Liver (tissue), 9 donors: ENCODE measurements around the gene KCNT1. TPM values are rescaled to one million over a fixed set of nuclear protein-coding genes. Genes with fewer than 3 reads are reported as not detected.

Experiments used
- DNase-seq: peaks from one replicate; pipeline ENCODE4 v3.0.0-alpha.2; 2017; ENCODE audit warnings: low spot score
- H3K27ac ChIP-seq, 2 donors: one replicate each; pipeline ENCODE4 v1.7.0; 2013; ENCODE audit warnings: inconsistent platforms in 2 of 2, low read length in 2 of 2, control low read depth in 1 of 2, low read depth in 1 of 2, mild to moderate bottlenecking in 1 of 2
- H3K27me3 ChIP-seq, 4 donors: one replicate each; pipeline versions ENCODE4 v1.6.1 to v1.7.0; 2013; ENCODE audit warnings: low read length in 3 of 4, inconsistent platforms in 1 of 4, mild to moderate bottlenecking in 1 of 4, moderate library complexity in 1 of 4; ENCODE audit not compliant: control insufficient read depth in 4 of 4, insufficient read depth in 4 of 4
- H3K36me3 ChIP-seq, 4 donors: one replicate each; pipeline versions ENCODE4 v1.6.1 to v1.7.0; 2013; ENCODE audit warnings: low read length in 3 of 4, mild to moderate bottlenecking in 3 of 4, low read depth in 1 of 4, moderate library complexity in 1 of 4; ENCODE audit not compliant: control insufficient read depth in 4 of 4, insufficient read depth in 3 of 4
- H3K4me1 ChIP-seq, 4 donors: one replicate each; pipeline versions ENCODE4 v1.6.1 to v1.7.0; 2013; ENCODE audit warnings: low read length in 3 of 4, mild to moderate bottlenecking in 3 of 4, moderate library complexity in 1 of 4; ENCODE audit not compliant: control insufficient read depth in 4 of 4, insufficient read depth in 4 of 4
- H3K4me3 ChIP-seq, 3 donors: one replicate each; pipeline versions ENCODE4 v1.6.1 to v1.7.0; 2013; ENCODE audit warnings: low read length in 3 of 3, control low read depth in 1 of 3, low read depth in 1 of 3, mild to moderate bottlenecking in 1 of 3
- H3K9ac ChIP-seq, 2 donors: one replicate each; pipeline ENCODE4 v1.7.0; 2013; ENCODE audit warnings: low read length in 2 of 2, mild to moderate bottlenecking in 2 of 2, moderate library complexity in 2 of 2, control low read depth in 1 of 2, low read depth in 1 of 2
- H3K9me3 ChIP-seq, 4 donors: one replicate each; pipeline versions ENCODE4 v1.6.1 to v1.7.0; 2013; ENCODE audit warnings: low read length in 3 of 4; ENCODE audit not compliant: control insufficient read depth in 4 of 4
- ATF3 ChIP-seq: IDR thresholded peaks from 2 replicates; pipeline ENCODE4 v1.6.1; 2016; ENCODE audit warnings: antibody characterized with exemption
- FOXA1 ChIP-seq: IDR thresholded peaks from 2 replicates; pipeline ENCODE4 v1.6.1; 2016; ENCODE audit warnings: antibody characterized with exemption
- FOXA2 ChIP-seq: IDR thresholded peaks from 2 replicates; pipeline ENCODE4 v1.6.1; 2016; ENCODE audit warnings: antibody characterized with exemption
- GABPA ChIP-seq, 2 donors: IDR thresholded peaks in 1 of 2; conservative IDR thresholded peaks in 1 of 2; 2 replicates each; pipeline ENCODE4 v1.6.1; 2016; ENCODE audit warnings: antibody characterized with exemption in 2 of 2, mild to moderate bottlenecking in 1 of 2, moderate library complexity in 1 of 2
- HNF4A ChIP-seq, 2 donors: conservative IDR thresholded peaks; 2 replicates each; pipeline ENCODE4 v1.6.1; 2016; ENCODE audit warnings: antibody characterized with exemption in 2 of 2, mild to moderate bottlenecking in 2 of 2
- HNF4G ChIP-seq: IDR thresholded peaks from 2 replicates; pipeline ENCODE4 v1.6.1; 2016; ENCODE audit warnings: antibody characterized with exemption
- MAX ChIP-seq: IDR thresholded peaks from 2 replicates; pipeline ENCODE4 v1.6.1; 2016; ENCODE audit warnings: antibody characterized with exemption
- NR2F2 ChIP-seq: IDR thresholded peaks from 2 replicates; pipeline ENCODE4 v1.6.1; 2016; ENCODE audit warnings: antibody characterized with exemption
- RAD21 ChIP-seq, 2 donors: IDR thresholded peaks; 2 replicates each; pipeline ENCODE4 v1.6.1; 2016; ENCODE audit warnings: antibody characterized with exemption in 2 of 2, mild to moderate bottlenecking in 2 of 2
- RXRA ChIP-seq, 2 donors: IDR thresholded peaks; 2 replicates each; pipeline ENCODE4 v1.6.1; 2017 to 2018; ENCODE audit warnings: antibody characterized with exemption in 2 of 2, mild to moderate bottlenecking in 1 of 2
- SP1 ChIP-seq: IDR thresholded peaks from 2 replicates; pipeline ENCODE4 v1.6.1; 2018; ENCODE audit warnings: antibody characterized with exemption, mild to moderate bottlenecking
- TAF1 ChIP-seq: conservative IDR thresholded peaks from 2 replicates; pipeline ENCODE4 v1.6.1; 2016; ENCODE audit warnings: antibody characterized with exemption, mild to moderate bottlenecking
- YY1 ChIP-seq: IDR thresholded peaks from 2 replicates; pipeline ENCODE4 v1.6.1; 2016; ENCODE audit warnings: antibody characterized with exemption, mild to moderate bottlenecking
- ZBTB33 ChIP-seq: IDR thresholded peaks from 2 replicates; pipeline ENCODE4 v1.6.1; 2016; ENCODE audit warnings: antibody characterized with exemption
- WGBS: extraction: QIAGEN DNeasy Blood & Tissue Kit; methylation state at CpG from one replicate; pipeline ENCODE4 v1.1.7; 2013; 5-methylcytosine and 5-hydroxymethylcytosine counted together
- polyA plus RNA-seq, 2 donors: library from polyadenylated mRNA; stranded (reverse) in 1 of 2; unstranded in 1 of 2; fragments of 200-250 nt in 1 of 2; fragments of >200 nt in 1 of 2; fragmentation: Nextera tagmentation in 1 of 2; extraction: Ambion mirVana in 1 of 2; gene quantifications; one replicate each; pipeline versions ENCODE4 v1.2.1 to v1.2.3, GENCODE V29; 2013 to 2015
- total RNA-seq, 2 donors: library from RNA; depleted of rRNA; stranded (reverse); fragments of >200 nt; gene quantifications; one replicate each; pipeline ENCODE4 v1.2.3, GENCODE V29; 2014
- TF ChIP-seq, protein P1 (sequence below): IDR thresholded peaks from 2 replicates; pipeline ENCODE4 v1.6.1; 2016; ENCODE audit warnings: antibody characterized with exemption, mild to moderate bottlenecking
- TF ChIP-seq, protein P2 (sequence below): fragments of 150-350 bp; IDR thresholded peaks from 2 replicates; pipeline ENCODE4 v1.5.1; 2017; ENCODE audit warnings: improper control_type of control experiment, low read depth, low read length; ENCODE audit not compliant: missing input control
- donor health status: healthy.
- donor health status: healthy.
- donor health status: healthy.
- donor health status: healthy.
- donor health status: healthy.

KCNT1 gene
- total and polyA plus RNA-seq, 4 donors, result 0.08 TPM; not detected in 2

- TF ChIP-seq YY1 (no peak), TAF1 (no peak), SP1 (no peak), HNF4G (no peak), GABPA (IDR thresholded peaks at IDR 0.05 in 1 of 2, conservative IDR thresholded peaks at IDR 0.05 in 1 of 2) (no peak), MAX (no peak), RAD21 (IDR thresholded peaks at IDR 0.05) (no peak), HNF4A (conservative IDR thresholded peaks at IDR 0.05) (no peak), FOXA2 (no peak), ATF3 (no peak), ZBTB33 (no peak), RXRA (IDR thresholded peaks at IDR 0.05) (no peak), NR2F2 (no peak), FOXA1 (no peak)
- TF ChIP-seq, protein P1, sequence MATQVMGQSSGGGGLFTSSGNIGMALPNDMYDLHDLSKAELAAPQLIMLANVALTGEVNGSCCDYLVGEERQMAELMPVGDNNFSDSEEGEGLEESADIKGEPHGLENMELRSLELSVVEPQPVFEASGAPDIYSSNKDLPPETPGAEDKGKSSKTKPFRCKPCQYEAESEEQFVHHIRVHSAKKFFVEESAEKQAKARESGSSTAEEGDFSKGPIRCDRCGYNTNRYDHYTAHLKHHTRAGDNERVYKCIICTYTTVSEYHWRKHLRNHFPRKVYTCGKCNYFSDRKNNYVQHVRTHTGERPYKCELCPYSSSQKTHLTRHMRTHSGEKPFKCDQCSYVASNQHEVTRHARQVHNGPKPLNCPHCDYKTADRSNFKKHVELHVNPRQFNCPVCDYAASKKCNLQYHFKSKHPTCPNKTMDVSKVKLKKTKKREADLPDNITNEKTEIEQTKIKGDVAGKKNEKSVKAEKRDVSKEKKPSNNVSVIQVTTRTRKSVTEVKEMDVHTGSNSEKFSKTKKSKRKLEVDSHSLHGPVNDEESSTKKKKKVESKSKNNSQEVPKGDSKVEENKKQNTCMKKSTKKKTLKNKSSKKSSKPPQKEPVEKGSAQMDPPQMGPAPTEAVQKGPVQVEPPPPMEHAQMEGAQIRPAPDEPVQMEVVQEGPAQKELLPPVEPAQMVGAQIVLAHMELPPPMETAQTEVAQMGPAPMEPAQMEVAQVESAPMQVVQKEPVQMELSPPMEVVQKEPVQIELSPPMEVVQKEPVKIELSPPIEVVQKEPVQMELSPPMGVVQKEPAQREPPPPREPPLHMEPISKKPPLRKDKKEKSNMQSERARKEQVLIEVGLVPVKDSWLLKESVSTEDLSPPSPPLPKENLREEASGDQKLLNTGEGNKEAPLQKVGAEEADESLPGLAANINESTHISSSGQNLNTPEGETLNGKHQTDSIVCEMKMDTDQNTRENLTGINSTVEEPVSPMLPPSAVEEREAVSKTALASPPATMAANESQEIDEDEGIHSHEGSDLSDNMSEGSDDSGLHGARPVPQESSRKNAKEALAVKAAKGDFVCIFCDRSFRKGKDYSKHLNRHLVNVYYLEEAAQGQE, result no peak
- TF ChIP-seq, protein P2, sequence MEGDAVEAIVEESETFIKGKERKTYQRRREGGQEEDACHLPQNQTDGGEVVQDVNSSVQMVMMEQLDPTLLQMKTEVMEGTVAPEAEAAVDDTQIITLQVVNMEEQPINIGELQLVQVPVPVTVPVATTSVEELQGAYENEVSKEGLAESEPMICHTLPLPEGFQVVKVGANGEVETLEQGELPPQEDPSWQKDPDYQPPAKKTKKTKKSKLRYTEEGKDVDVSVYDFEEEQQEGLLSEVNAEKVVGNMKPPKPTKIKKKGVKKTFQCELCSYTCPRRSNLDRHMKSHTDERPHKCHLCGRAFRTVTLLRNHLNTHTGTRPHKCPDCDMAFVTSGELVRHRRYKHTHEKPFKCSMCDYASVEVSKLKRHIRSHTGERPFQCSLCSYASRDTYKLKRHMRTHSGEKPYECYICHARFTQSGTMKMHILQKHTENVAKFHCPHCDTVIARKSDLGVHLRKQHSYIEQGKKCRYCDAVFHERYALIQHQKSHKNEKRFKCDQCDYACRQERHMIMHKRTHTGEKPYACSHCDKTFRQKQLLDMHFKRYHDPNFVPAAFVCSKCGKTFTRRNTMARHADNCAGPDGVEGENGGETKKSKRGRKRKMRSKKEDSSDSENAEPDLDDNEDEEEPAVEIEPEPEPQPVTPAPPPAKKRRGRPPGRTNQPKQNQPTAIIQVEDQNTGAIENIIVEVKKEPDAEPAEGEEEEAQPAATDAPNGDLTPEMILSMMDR, result no peak
- Histone ChIP-seq H3K4me3 (no peak overlapping the region), H3K4me1 (no peaks in the 10 kb centered on the region), H3K9ac (no peak overlapping the region), H3K9me3 (peaks cover 0 to 3% (median 0%) of the 10 kb centered on the region in 4 donors), H3K27ac (no peak overlapping the region), H3K36me3 (peaks cover 10 to 26% (median 16%) of the 10 kb centered on the region in 4 donors), H3K27me3 (no peaks in the 10 kb centered on the region)
- DNase-seq, result no peak
- 97% methylated on average over 25 of the region's 25 CpGs for WGBS
Measured at GRCh38 chr9:135825435-135826187, 123.6 kb downstream of the KCNT1 start.
